SHP77 treated with DMSO at 0.1 percent for 48 hours (cell line): Measurements from ENCODE around the gene HPRT1.

ENCODE experiments used
- DNase-seq: peaks from one replicate; lab custom pipeline; 2025; lab: John Stamatoyannopoulos, UW

The HPRT1 gene

GRCh38 chrX:134478374-134478773, 18.4 kb downstream of the HPRT1 start:
- DNase-seq = no peak

GRCh38 chrX:134480061-134480460, 20.1 kb downstream of the HPRT1 start:
- no peak for DNase-seq

GRCh38 chrX:134481339-134481738, 21.4 kb downstream of the HPRT1 start:
- no peak for DNase-seq

- DNase-seq = no peak
Observed at GRCh38 chrX:134482371-134482770, 22.4 kb downstream of the HPRT1 start.

GRCh38 chrX:134484039-134484438, 24.1 kb downstream of the HPRT1 start:
- peak; percentile 4 for DNase-seq

GRCh38 chrX:134501941-134502340, 42.0 kb downstream of the HPRT1 start:
- no peak for DNase-seq

- no peak for DNase-seq
Observed at GRCh38 chrX:134502686-134503085, 42.7 kb downstream of the HPRT1 start.

GRCh38 chrX:134512566-134512965, 52.6 kb downstream of the HPRT1 start:
- no peak for DNase-seq

- no peak for DNase-seq
Observed at GRCh38 chrX:134513091-134513490, 53.1 kb downstream of the HPRT1 start.

GRCh38 chrX:134520860-134521390, 61.0 kb downstream of the HPRT1 start:
- DNase-seq = peak; percentile 2

- no peak for DNase-seq
Observed at GRCh38 chrX:134524181-134524580, 64.2 kb downstream of the HPRT1 start.

- DNase-seq = no peak
Observed at GRCh38 chrX:134525086-134525792, 65.3 kb downstream of the HPRT1 start.

- DNase-seq = no peak
Observed at GRCh38 chrX:134526399-134526798, 66.4 kb downstream of the HPRT1 start.

- DNase-seq = no peak
Observed at GRCh38 chrX:134528960-134529359, 69.0 kb downstream of the HPRT1 start.

- DNase-seq = no peak
Observed at GRCh38 chrX:134529481-134529880, 69.5 kb downstream of the HPRT1 start.

GRCh38 chrX:134530845-134531244, 70.9 kb downstream of the HPRT1 start:
- no peak for DNase-seq

- no peak for DNase-seq
Observed at GRCh38 chrX:134533352-134533751, 73.4 kb downstream of the HPRT1 start.

GRCh38 chrX:134533952-134534351, 74.0 kb downstream of the HPRT1 start:
- no peak for DNase-seq

- DNase-seq = no peak
Observed at GRCh38 chrX:134537179-134537955, 77.4 kb downstream of the HPRT1 start.

- DNase-seq = no peak
Observed at GRCh38 chrX:134538316-134538715, 78.4 kb downstream of the HPRT1 start.

GRCh38 chrX:134541906-134542305, 81.9 kb downstream of the HPRT1 start:
- DNase-seq = no peak

GRCh38 chrX:134542485-134542884, 82.5 kb downstream of the HPRT1 start:
- DNase-seq = no peak

GRCh38 chrX:134543288-134543687, 83.3 kb downstream of the HPRT1 start:
- no peak for DNase-seq
